Measurements from ENCODE around the gene B4GALT6. TPM values are rescaled to one million over a fixed set of nuclear protein-coding genes. Genes with fewer than 3 reads are reported as not detected.

B4GALT6 gene
- total RNA-seq, 4 donors from 2014 or later, result 2.5 to 3.6 (median 3.0) TPM

DNA sequence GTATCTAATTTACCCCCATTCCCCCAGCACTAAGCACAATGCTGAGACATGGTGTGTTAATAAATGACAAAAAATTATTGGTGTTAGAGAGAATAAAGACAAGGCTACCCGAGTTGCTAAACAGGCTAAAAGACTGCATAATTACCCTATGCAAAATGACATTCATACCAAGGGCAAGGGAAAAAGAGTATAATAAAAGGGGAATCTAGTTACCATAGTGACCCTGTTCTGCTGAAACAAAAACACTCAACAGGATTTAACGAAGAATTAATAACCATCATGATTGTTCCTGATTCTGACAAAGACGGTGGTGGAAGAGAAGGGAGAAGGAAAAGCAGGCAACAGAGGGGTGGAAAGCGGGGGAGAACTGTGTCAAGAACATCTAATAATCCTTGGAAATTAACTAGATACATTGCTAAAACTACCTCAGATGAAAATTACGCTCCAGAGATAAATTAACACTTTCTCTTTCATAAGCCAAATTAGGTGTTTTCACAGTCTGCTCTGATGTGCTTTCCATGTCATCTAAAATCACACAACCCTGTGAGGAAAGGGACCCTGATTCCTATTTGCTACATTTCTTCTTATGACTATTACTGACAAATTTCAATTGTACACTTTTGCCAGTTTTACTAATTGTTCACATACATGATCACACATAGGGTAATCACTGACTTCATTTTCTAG, 67.2 kb downstream of the B4GALT6 start:
- intact Hi-C loops (cut with DNase I), result no loop called here
- 46 to 51% methylated on average over 5 of the region's 5 CpGs for WGBS, 2 donors
- DNase-seq, result no peak

DNA sequence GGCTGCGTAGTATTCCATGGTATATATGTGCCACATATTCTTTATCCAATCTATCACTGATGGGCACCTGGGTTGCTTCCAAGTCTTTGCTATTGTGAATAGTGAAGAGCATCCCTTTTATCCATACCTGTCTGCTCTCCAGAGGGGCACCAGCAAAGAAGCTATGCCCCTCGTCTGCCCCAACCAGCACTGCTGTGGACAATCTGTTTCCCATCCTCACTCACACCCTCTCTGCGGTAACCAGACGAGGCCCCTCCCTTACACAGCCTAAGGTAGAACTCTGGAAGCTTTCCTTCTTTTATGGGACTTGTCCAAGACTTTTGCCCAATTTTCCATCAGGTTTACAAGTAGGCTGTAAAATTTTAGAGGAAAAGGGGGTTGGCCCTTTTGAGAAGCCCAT, 67.8 kb downstream of the B4GALT6 start:
- no peaks in the 10 kb centered on the region for H3K9me3 ChIP-seq
- TF ChIP-seq POLR2A (IDR thresholded peaks at IDR 0.05), result no peak
- TF ChIP-seq, protein P1, sequence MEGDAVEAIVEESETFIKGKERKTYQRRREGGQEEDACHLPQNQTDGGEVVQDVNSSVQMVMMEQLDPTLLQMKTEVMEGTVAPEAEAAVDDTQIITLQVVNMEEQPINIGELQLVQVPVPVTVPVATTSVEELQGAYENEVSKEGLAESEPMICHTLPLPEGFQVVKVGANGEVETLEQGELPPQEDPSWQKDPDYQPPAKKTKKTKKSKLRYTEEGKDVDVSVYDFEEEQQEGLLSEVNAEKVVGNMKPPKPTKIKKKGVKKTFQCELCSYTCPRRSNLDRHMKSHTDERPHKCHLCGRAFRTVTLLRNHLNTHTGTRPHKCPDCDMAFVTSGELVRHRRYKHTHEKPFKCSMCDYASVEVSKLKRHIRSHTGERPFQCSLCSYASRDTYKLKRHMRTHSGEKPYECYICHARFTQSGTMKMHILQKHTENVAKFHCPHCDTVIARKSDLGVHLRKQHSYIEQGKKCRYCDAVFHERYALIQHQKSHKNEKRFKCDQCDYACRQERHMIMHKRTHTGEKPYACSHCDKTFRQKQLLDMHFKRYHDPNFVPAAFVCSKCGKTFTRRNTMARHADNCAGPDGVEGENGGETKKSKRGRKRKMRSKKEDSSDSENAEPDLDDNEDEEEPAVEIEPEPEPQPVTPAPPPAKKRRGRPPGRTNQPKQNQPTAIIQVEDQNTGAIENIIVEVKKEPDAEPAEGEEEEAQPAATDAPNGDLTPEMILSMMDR (IDR thresholded peaks at IDR 0.05), result no peak
- no peak for DNase-seq
- H3K4me3 ChIP-seq, result no peak overlapping the region
- H3K36me3 ChIP-seq, result no peaks in the 10 kb centered on the region
- H3K27me3 ChIP-seq, result no peaks in the 10 kb centered on the region
- intact Hi-C loops (cut with DNase I), result no loop called here
- no peaks in the 10 kb centered on the region for H3K4me1 ChIP-seq
- no peak overlapping the region for H3K27ac ChIP-seq
- 78 to 82% methylated on average over 4 of the region's 4 CpGs for WGBS, 2 donors

More for the DNA sequence above, 67.2 kb downstream of the B4GALT6 start:
- no peaks in the 10 kb centered on the region for H3K9me3 ChIP-seq
- no peak overlapping the region for H3K4me3 ChIP-seq
- no peaks in the 10 kb centered on the region for H3K27me3 ChIP-seq
- TF ChIP-seq, protein P1 (IDR thresholded peaks at IDR 0.05), result no peak
- no peak for TF ChIP-seq POLR2A (IDR thresholded peaks at IDR 0.05)
- no peaks in the 10 kb centered on the region for H3K4me1 ChIP-seq
- no peaks in the 10 kb centered on the region for H3K36me3 ChIP-seq
- no peak overlapping the region for H3K27ac ChIP-seq

DNA sequence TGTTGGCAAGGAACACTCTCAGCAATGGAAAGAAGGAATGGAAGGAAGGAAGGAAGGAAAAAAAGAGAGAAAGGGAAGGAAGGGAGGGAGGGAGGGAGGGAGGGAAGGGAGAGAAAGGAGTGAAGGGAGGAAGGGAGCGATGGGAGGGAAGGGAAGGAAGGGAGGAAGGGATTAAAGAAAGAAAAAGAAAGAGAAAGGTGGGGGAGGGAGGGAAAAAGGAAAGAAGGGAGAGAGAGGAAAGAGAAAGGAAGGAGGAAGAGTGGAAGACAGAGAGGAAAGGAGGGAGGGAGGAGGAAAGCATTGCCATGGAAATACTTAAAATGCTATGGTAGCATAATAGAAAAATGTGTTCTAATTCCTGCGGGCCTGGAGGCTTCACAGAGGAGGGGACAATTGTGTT, 70.3 kb downstream of the B4GALT6 start:
- Histone ChIP-seq H3K36me3 (no peaks in the 10 kb centered on the region), H3K4me1 (peaks cover 0 to 3% (median 0%) of the 10 kb centered on the region in 3 donors), H3K4me3 (no peak overlapping the region), H3K27ac (no peak overlapping the region), H3K9me3 (no peaks in the 10 kb centered on the region), H3K27me3 (no peaks in the 10 kb centered on the region)
- DNase-seq, result no peak
- TF ChIP-seq, protein P1 (IDR thresholded peaks at IDR 0.05), result no peak
- TF ChIP-seq POLR2A (IDR thresholded peaks at IDR 0.05), result no peak
- intact Hi-C loops (cut with DNase I), result no loop called here
- WGBS, 2 donors, result 71 to 85% methylated on average over 2 of the region's 2 CpGs

DNA sequence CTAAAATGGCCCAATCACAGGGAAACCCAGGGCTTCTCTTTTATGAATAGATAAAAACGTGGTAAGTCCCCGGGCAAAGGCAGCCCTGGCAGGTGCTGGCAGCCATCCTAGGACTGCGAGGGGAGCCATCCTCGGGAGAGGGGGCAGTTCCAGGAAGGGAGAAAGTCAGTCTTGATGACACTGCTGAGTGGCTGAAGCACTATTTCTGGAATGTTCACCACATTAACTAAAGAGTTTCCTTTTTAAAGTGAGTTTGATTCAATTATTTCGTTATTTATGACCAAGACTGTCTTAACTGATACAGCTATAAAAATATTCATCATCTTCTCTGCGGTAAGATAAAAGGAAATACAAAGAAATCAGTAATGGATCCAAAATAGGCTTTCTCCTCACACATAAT, 72.3 kb downstream of the B4GALT6 start:
- H3K27me3 ChIP-seq, result no peaks in the 10 kb centered on the region
- H3K9me3 ChIP-seq, result no peaks in the 10 kb centered on the region
- H3K4me1 ChIP-seq, result peaks cover 0 to 3% (median 0%) of the 10 kb centered on the region in 3 donors
- no peak for TF ChIP-seq POLR2A (IDR thresholded peaks at IDR 0.05)
- TF ChIP-seq, protein P1 (IDR thresholded peaks at IDR 0.05), result no peak
- H3K4me3 ChIP-seq, result no peak overlapping the region
- intact Hi-C loops (cut with DNase I), result no loop called here
- no peak overlapping the region for H3K27ac ChIP-seq
- WGBS, 2 donors, result 47 to 62% methylated on average over 6 of the region's 6 CpGs
- no peak for DNase-seq
- no peaks in the 10 kb centered on the region for H3K36me3 ChIP-seq

DNA sequence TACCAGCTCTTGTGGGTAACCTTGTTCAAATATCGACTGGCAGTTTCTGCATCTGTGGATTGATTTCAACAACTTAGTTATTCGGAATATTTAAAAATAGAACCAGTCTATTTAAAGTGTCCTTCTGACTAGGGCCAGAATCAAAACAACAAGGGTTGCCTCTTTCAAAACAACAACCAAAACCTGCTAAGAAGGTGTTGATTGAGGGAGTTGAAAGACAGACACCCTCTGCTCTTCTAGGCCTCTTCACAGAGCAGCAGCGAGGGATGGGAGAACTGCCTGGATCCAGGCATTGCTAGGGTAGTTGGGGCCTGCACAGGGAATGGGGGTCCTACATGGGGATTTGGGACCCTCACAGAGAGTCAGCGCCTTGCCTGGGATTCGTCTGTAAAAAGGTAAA, 72.9 kb downstream of the B4GALT6 start:
- H3K4me1 ChIP-seq, result peaks cover 0 to 3% (median 0%) of the 10 kb centered on the region in 3 donors
- DNase-seq, result no peak
- no peak overlapping the region for H3K27ac ChIP-seq
- TF ChIP-seq, protein P1 (IDR thresholded peaks at IDR 0.05), result no peak
- no peak for TF ChIP-seq POLR2A (IDR thresholded peaks at IDR 0.05)
- H3K36me3 ChIP-seq, result no peaks in the 10 kb centered on the region
- H3K4me3 ChIP-seq, result no peak overlapping the region
- 81 to 86% methylated on average over 5 of the region's 5 CpGs for WGBS, 2 donors
- no peaks in the 10 kb centered on the region for H3K9me3 ChIP-seq
- intact Hi-C loops (cut with DNase I), result no loop called here
- no peaks in the 10 kb centered on the region for H3K27me3 ChIP-seq

Data from esophagus squamous epithelium (tissue), 5 donors.